SU-DHL-6 (cell line): ENCODE data around the gene DMD.
"Not testable (repeated sequence)": the region's sequence is repeated elsewhere in the genome, so short reads cannot be mapped to it uniquely, and the experiment has no call there.

Experiments
- H2AFZ ChIP-seq: fragments of 200-600 bp; sonication (generic); 2 replicates; pipeline ENCODE4 v1.6.1; 2014; ENCODE audit warnings: low read depth, mild to moderate bottlenecking, moderate library complexity, mixed read lengths, antibody characterized with exemption, low read length; ENCODE audit not compliant: severe bottlenecking
- H3F3A ChIP-seq: fragments of 200-600 bp; shearing (Covaris generic); 2 replicates; pipeline ENCODE4 v1.6.0; 2016; ENCODE audit warnings: antibody characterized with exemption, mild to moderate bottlenecking; ENCODE audit not compliant: insufficient read depth
- H3K27ac ChIP-seq: fragments of 200-600 bp; sonication (generic); 2 replicates; pipeline ENCODE4 v1.5.1; 2016; ENCODE audit warnings: low read depth, mild to moderate bottlenecking, low read length, moderate library complexity, mixed read lengths
- H3K27me3 ChIP-seq: fragments of 200-600 bp; sonication (generic), shearing (Covaris generic); 2 replicates; pipeline ENCODE4 v1.6.0; 2014; ENCODE audit warnings: mild to moderate bottlenecking, low read length
- H3K36me3 ChIP-seq: fragments of 200-600 bp; sonication (generic); 2 replicates; pipeline ENCODE4 v1.6.1; 2014; ENCODE audit warnings: mild to moderate bottlenecking, low read length, mixed read lengths
- H3K4me2 ChIP-seq: fragments of 300-600, 200-600 bp; shearing (Covaris generic), sonication (generic); 2 replicates; pipeline ENCODE4 v1.6.0; 2014; ENCODE audit warnings: low read length, low read depth, mild to moderate bottlenecking; ENCODE audit not compliant: poor library complexity, severe bottlenecking
- H3K4me3 ChIP-seq: fragments of 200-600 bp; sonication (generic); 2 replicates; pipeline ENCODE4 v1.5.1; 2014; ENCODE audit warnings: antibody characterized with exemption, low read length, mild to moderate bottlenecking, mixed read lengths; ENCODE audit not compliant: insufficient read depth, poor library complexity, severe bottlenecking
- H3K79me2 ChIP-seq: fragments of 200-600 bp; sonication (generic); 2 replicates; pipeline ENCODE4 v1.6.1; 2014; ENCODE audit warnings: mild to moderate bottlenecking, low read length, moderate library complexity; ENCODE audit not compliant: insufficient read depth
- H3K9ac ChIP-seq: fragments of 200-600 bp; sonication (generic); 2 replicates; pipeline ENCODE4 v1.7.0; 2014; ENCODE audit warnings: mild to moderate bottlenecking, low read length
- H3K9me2 ChIP-seq: fragments of 200-600 bp; sonication (generic); replicated peaks from 2 replicates; pipeline ENCODE4 v1.6.1; 2014; ENCODE audit warnings: low read length; ENCODE audit not compliant: insufficient read depth
- H3K9me3 ChIP-seq: fragments of 200-600 bp; sonication (generic); 2 replicates; pipeline ENCODE4 v1.6.1; 2014; ENCODE audit warnings: low read length, mixed read lengths; ENCODE audit not compliant: insufficient read depth
- H4K20me1 ChIP-seq: fragments of 200-600 bp; sonication (generic); 2 replicates; pipeline ENCODE4 v1.6.1; 2014; ENCODE audit warnings: low read depth, mild to moderate bottlenecking, antibody characterized with exemption, low read length, moderate library complexity, mixed read lengths
- CTCF ChIP-seq: fragments of 200-600 bp; sonication (generic); IDR thresholded peaks from one replicate; pipeline ENCODE4 v1.5.1; 2017; ENCODE audit warnings: antibody characterized with exemption, mild to moderate bottlenecking, low read length, moderate library complexity; ENCODE audit not compliant: insufficient read depth, poor library complexity, severe bottlenecking
- EZH2phosphoT487 ChIP-seq: fragments of 200-600 bp; sonication (generic), shearing (Covaris generic); conservative IDR thresholded peaks from 2 replicates; pipeline ENCODE4 v1.6.1; 2018; ENCODE audit warnings: mild to moderate bottlenecking, antibody characterized with exemption, low read length, moderate library complexity, mixed read lengths

The DMD gene

GRCh38 chrX:32269866-32270265, 941.5 kb downstream of the DMD start:
- Histone ChIP-seq H3K27me3 (no peaks in the 10 kb centered on the region), H3F3A (no peaks in the 10 kb centered on the region), H3K27ac (no peak overlapping the region), H3K9me3 (no peaks in the 10 kb centered on the region), H3K4me3 (no peak overlapping the region), H3K9ac (no peak overlapping the region), H3K4me2 (no peak overlapping the region), H3K36me3 (no peaks in the 10 kb centered on the region), H3K79me2 (no peaks in the 10 kb centered on the region), H2AFZ (no peak overlapping the region), H4K20me1 (no peaks in the 10 kb centered on the region), H3K9me2 (no peaks in the 10 kb centered on the region)
- TF ChIP-seq CTCF (no peak), EZH2phosphoT487 (no peak)

- H3K27ac ChIP-seq: no peak overlapping the region
- no peaks in the 10 kb centered on the region for H3K9me3 ChIP-seq
- no peaks in the 10 kb centered on the region for H3K9me2 ChIP-seq
- H3K4me2 ChIP-seq: no peak overlapping the region
- no peak overlapping the region for H3K9ac ChIP-seq
- no peaks in the 10 kb centered on the region for H3K36me3 ChIP-seq
- H3K27me3 ChIP-seq: no peaks in the 10 kb centered on the region
- no peaks in the 10 kb centered on the region for H3K79me2 ChIP-seq
- no peaks in the 10 kb centered on the region for H3F3A ChIP-seq
- no peak for TF ChIP-seq CTCF
- no peak for TF ChIP-seq EZH2phosphoT487
- no peak overlapping the region for H2AFZ ChIP-seq
- H4K20me1 ChIP-seq: no peaks in the 10 kb centered on the region
- no peak overlapping the region for H3K4me3 ChIP-seq
These were observed 943.1 kb downstream of the DMD start for GRCh38 chrX:32268207-32268606.

- no peaks in the 10 kb centered on the region for H3K36me3 ChIP-seq
- no peaks in the 10 kb centered on the region for H3K9me2 ChIP-seq
- H3K27me3 ChIP-seq: no peaks in the 10 kb centered on the region
- TF ChIP-seq EZH2phosphoT487: no peak
- no peak for TF ChIP-seq CTCF
- H2AFZ ChIP-seq: no peak overlapping the region
- no peaks in the 10 kb centered on the region for H3F3A ChIP-seq
- H3K9ac ChIP-seq: no peak overlapping the region
- no peak overlapping the region for H3K27ac ChIP-seq
- H3K79me2 ChIP-seq: no peaks in the 10 kb centered on the region
- no peaks in the 10 kb centered on the region for H3K9me3 ChIP-seq
- H3K4me2 ChIP-seq: no peak overlapping the region
- no peak overlapping the region for H3K4me3 ChIP-seq
- no peaks in the 10 kb centered on the region for H4K20me1 ChIP-seq
These were observed 943.6 kb downstream of the DMD start for GRCh38 chrX:32267796-32268195.

- not testable (repeated sequence) for H3K9me3 ChIP-seq, H3K9me2 ChIP-seq, H3K79me2 ChIP-seq, H3K27me3 ChIP-seq, H3K4me3 ChIP-seq, H2AFZ ChIP-seq, H3K4me2 ChIP-seq, H3F3A ChIP-seq, H4K20me1 ChIP-seq, H3K9ac ChIP-seq, H3K36me3 ChIP-seq, H3K27ac ChIP-seq
These were observed 964.7 kb downstream of the DMD start for GRCh38 chrX:32246675-32247074.
